Osteocyte (in vitro differentiated cells): ENCODE measurements around the gene SUMO4. TPM values are rescaled to one million over a fixed set of nuclear protein-coding genes. Genes with fewer than 3 reads are reported as not detected.
A peak's percentile ranks its signal among the peaks of the same experiment; 100 is the strongest.

ENCODE experiments used
- DNase-seq: peaks from one replicate; pipeline ENCODE4 v3.0.0; 2021; ENCODE audit warnings: mixed read lengths; ENCODE audit not compliant: unreplicated experiment; ENCODE audit errors: extremely low spot score
- H3K27ac Mint-ChIP-seq: one replicate; pipeline ENCODE4 v1.8.0; 2021; ENCODE audit warnings: mild to moderate bottlenecking, mixed read lengths; ENCODE audit not compliant: unreplicated experiment
- H3K27me3 Mint-ChIP-seq: one replicate; pipeline ENCODE4 v1.8.0; 2021; ENCODE audit warnings: mixed read lengths; ENCODE audit not compliant: unreplicated experiment
- H3K36me3 Mint-ChIP-seq: one replicate; pipeline ENCODE4 v1.8.0; 2021; ENCODE audit warnings: mixed read lengths; ENCODE audit not compliant: unreplicated experiment
- H3K4me1 Mint-ChIP-seq: one replicate; pipeline ENCODE4 v1.8.0; 2021; ENCODE audit warnings: mixed read lengths; ENCODE audit not compliant: unreplicated experiment
- H3K4me3 Mint-ChIP-seq: one replicate; pipeline ENCODE4 v1.8.0; 2021; ENCODE audit warnings: mild to moderate bottlenecking, moderate library complexity, mixed read lengths; ENCODE audit not compliant: unreplicated experiment
- H3K9me3 Mint-ChIP-seq: one replicate; pipeline ENCODE4 v1.8.0; 2021; ENCODE audit warnings: mixed read lengths; ENCODE audit not compliant: unreplicated experiment
- CTCF ChIP-seq: fragments of 200-600 bp; sonication (generic); IDR thresholded peaks from 2 replicates; pipeline ENCODE4 v1.5.0; 2021; ENCODE audit warnings: antibody characterized with exemption, mild to moderate bottlenecking, moderate library complexity
- total RNA-seq: library from RNA; stranded (reverse); gene quantifications from 2 replicates; pipeline ENCODE4 v1.2.1, GENCODE V29; 2021

The SUMO4 gene
- total RNA-seq, 1 donor from 2014 or later: 1.5 TPM

DNA sequence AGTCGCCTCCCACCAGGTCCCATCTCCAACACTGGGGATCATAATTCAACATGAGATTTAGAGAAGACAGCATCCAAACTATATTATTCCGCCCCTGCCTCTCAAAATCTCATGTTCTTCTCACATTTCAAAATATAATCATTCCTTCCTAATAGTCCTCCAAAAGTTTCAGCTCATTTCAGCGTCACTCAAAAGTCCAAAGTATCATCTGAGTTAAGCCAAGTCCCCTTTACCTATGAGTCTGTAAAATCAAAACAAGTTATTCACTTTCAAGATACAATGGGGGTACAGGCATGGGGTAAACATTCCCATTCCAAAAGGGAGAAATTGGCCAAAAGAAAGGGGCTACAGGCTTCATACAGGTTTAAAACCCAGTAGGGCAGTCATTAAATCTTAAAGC, 39.5 kb upstream of the SUMO4 start:
- Mint-ChIP-seq H3K27me3 (no peaks in the 10 kb centered on the region), H3K4me3 (no peak overlapping the region), H3K27ac (no peak overlapping the region), H3K36me3 (peaks cover 4% of the 10 kb centered on the region), H3K9me3 (no peaks in the 10 kb centered on the region), H3K4me1 (peaks cover 41% of the 10 kb centered on the region)
- TF ChIP-seq CTCF: no peak
- DNase-seq: no peak

GRCh38 chr6:149362289-149362688, 37.8 kb upstream of the SUMO4 start:
- Mint-ChIP-seq H3K27me3 (no peaks in the 10 kb centered on the region), H3K4me1 (peaks cover 42% of the 10 kb centered on the region)

GRCh38 chr6:149363154-149363553, 36.9 kb upstream of the SUMO4 start:
- H3K9me3 Mint-ChIP-seq: no peaks in the 10 kb centered on the region
- H3K4me3 Mint-ChIP-seq: no peak overlapping the region
- no peak for TF ChIP-seq CTCF
- H3K27ac Mint-ChIP-seq: no peak overlapping the region
- H3K27me3 Mint-ChIP-seq: no peaks in the 10 kb centered on the region
- H3K4me1 Mint-ChIP-seq: peaks cover 36% of the 10 kb centered on the region
- peaks cover 4% of the 10 kb centered on the region for H3K36me3 Mint-ChIP-seq
- no peak for DNase-seq

More at GRCh38 chr6:149362289-149362688, 37.8 kb upstream of the SUMO4 start:
- Mint-ChIP-seq H3K4me3 (no peak overlapping the region), H3K9me3 (no peaks in the 10 kb centered on the region), H3K27ac (no peak overlapping the region), H3K36me3 (peaks cover 4% of the 10 kb centered on the region)
- no peak for DNase-seq
- TF ChIP-seq CTCF: no peak

- peaks cover 4% of the 10 kb centered on the region for H3K36me3 Mint-ChIP-seq
- no peaks in the 10 kb centered on the region for H3K9me3 Mint-ChIP-seq
- no peak for DNase-seq
Measured at GRCh38 chr6:149364557-149364956, 35.5 kb upstream of the SUMO4 start.

GRCh38 chr6:149365197-149365596, 34.9 kb upstream of the SUMO4 start:
- Mint-ChIP-seq H3K9me3 (no peaks in the 10 kb centered on the region), H3K4me3 (no peak overlapping the region), H3K27me3 (no peaks in the 10 kb centered on the region), H3K4me1 (peaks cover 17% of the 10 kb centered on the region), H3K27ac (no peak overlapping the region), H3K36me3 (peaks cover 7% of the 10 kb centered on the region)
- no peak for TF ChIP-seq CTCF
- DNase-seq: no peak

More at GRCh38 chr6:149364557-149364956, 35.5 kb upstream of the SUMO4 start:
- peak overlapping the region; percentile 12 for H3K27ac Mint-ChIP-seq
- no peak overlapping the region for H3K4me3 Mint-ChIP-seq
- H3K27me3 Mint-ChIP-seq: no peaks in the 10 kb centered on the region
- peaks cover 23% of the 10 kb centered on the region for H3K4me1 Mint-ChIP-seq
- TF ChIP-seq CTCF: no peak
